ENCODE data around the gene SLC28A1.

Gene SLC28A1

GRCh38 chr15:84903751-84904150 is 19.3 kb downstream of the SLC28A1 start:
- Mint-ChIP-seq H3K9me3 (no peaks in the 10 kb centered on the region), H3K4me1 (ENCODE audit: low read depth) (no peaks in the 10 kb centered on the region), H3K36me3 (ENCODE audit: low read depth) (no peaks in the 10 kb centered on the region), H3K27ac (no peak overlapping the region), H3K4me3 (no peak overlapping the region), H3K27me3 (ENCODE audit: low read depth) (peaks cover 11% of the 10 kb centered on the region)

- H3K27ac Mint-ChIP-seq = no peak overlapping the region
- H3K4me1 Mint-ChIP-seq (ENCODE audit: low read depth) = no peaks in the 10 kb centered on the region
- peaks cover 8% of the 10 kb centered on the region for H3K27me3 Mint-ChIP-seq (ENCODE audit: low read depth)
- H3K9me3 Mint-ChIP-seq = no peaks in the 10 kb centered on the region
- no peak overlapping the region for H3K4me3 Mint-ChIP-seq
- no peaks in the 10 kb centered on the region for H3K36me3 Mint-ChIP-seq (ENCODE audit: low read depth)
Observed at GRCh38 chr15:84904419-84904818, 20.0 kb downstream of the SLC28A1 start.

GRCh38 chr15:84905016-84905916 is 20.8 kb downstream of the SLC28A1 start:
- no peaks in the 10 kb centered on the region for H3K4me1 Mint-ChIP-seq (ENCODE audit: low read depth)

GRCh38 chr15:84907731-84908130 is 23.3 kb downstream of the SLC28A1 start:
- H3K36me3 Mint-ChIP-seq (ENCODE audit: low read depth) = no peaks in the 10 kb centered on the region
- H3K27me3 Mint-ChIP-seq (ENCODE audit: low read depth) = no peaks in the 10 kb centered on the region
- H3K4me1 Mint-ChIP-seq (ENCODE audit: low read depth) = peaks cover 5% of the 10 kb centered on the region
- H3K9me3 Mint-ChIP-seq = no peaks in the 10 kb centered on the region
- no peak overlapping the region for H3K27ac Mint-ChIP-seq
- no peak overlapping the region for H3K4me3 Mint-ChIP-seq

More at GRCh38 chr15:84905016-84905916, 20.8 kb downstream of the SLC28A1 start:
- Mint-ChIP-seq H3K9me3 (no peaks in the 10 kb centered on the region), H3K36me3 (ENCODE audit: low read depth) (no peaks in the 10 kb centered on the region), H3K27me3 (ENCODE audit: low read depth) (peaks cover 4% of the 10 kb centered on the region), H3K4me3 (no peak overlapping the region), H3K27ac (no peak overlapping the region)

GRCh38 chr15:84908564-84908963 is 24.1 kb downstream of the SLC28A1 start:
- no peaks in the 10 kb centered on the region for H3K9me3 Mint-ChIP-seq
- no peak overlapping the region for H3K27ac Mint-ChIP-seq
- H3K36me3 Mint-ChIP-seq (ENCODE audit: low read depth) = no peaks in the 10 kb centered on the region
- H3K4me1 Mint-ChIP-seq (ENCODE audit: low read depth) = peaks cover 7% of the 10 kb centered on the region
- no peaks in the 10 kb centered on the region for H3K27me3 Mint-ChIP-seq (ENCODE audit: low read depth)
- H3K4me3 Mint-ChIP-seq = no peak overlapping the region

- H3K4me1 Mint-ChIP-seq (ENCODE audit: low read depth) = peaks cover 7% of the 10 kb centered on the region
- no peaks in the 10 kb centered on the region for H3K27me3 Mint-ChIP-seq (ENCODE audit: low read depth)
- H3K9me3 Mint-ChIP-seq = no peaks in the 10 kb centered on the region
- no peak overlapping the region for H3K4me3 Mint-ChIP-seq
- H3K36me3 Mint-ChIP-seq (ENCODE audit: low read depth) = no peaks in the 10 kb centered on the region
- no peak overlapping the region for H3K27ac Mint-ChIP-seq
Observed at GRCh38 chr15:84909029-84909428, 24.6 kb downstream of the SLC28A1 start.

GRCh38 chr15:84909782-84910181 is 25.3 kb downstream of the SLC28A1 start:
- Mint-ChIP-seq H3K4me1 (ENCODE audit: low read depth) (peaks cover 7% of the 10 kb centered on the region), H3K9me3 (no peaks in the 10 kb centered on the region), H3K4me3 (no peak overlapping the region), H3K27ac (no peak overlapping the region), H3K36me3 (ENCODE audit: low read depth) (peaks cover under 1% of the 10 kb centered on the region), H3K27me3 (ENCODE audit: low read depth) (no peaks in the 10 kb centered on the region)

GRCh38 chr15:84910928-84911623 is 26.6 kb downstream of the SLC28A1 start:
- Mint-ChIP-seq H3K27ac (no peak overlapping the region), H3K9me3 (no peaks in the 10 kb centered on the region), H3K36me3 (ENCODE audit: low read depth) (peaks cover 2% of the 10 kb centered on the region), H3K4me1 (ENCODE audit: low read depth) (peaks cover 15% of the 10 kb centered on the region), H3K4me3 (no peak overlapping the region), H3K27me3 (ENCODE audit: low read depth) (no peaks in the 10 kb centered on the region)

- H3K27ac Mint-ChIP-seq = no peak overlapping the region
Observed at GRCh38 chr15:84911879-84912660, 27.6 kb downstream of the SLC28A1 start.

GRCh38 chr15:84913360-84913723 is 28.9 kb downstream of the SLC28A1 start:
- Mint-ChIP-seq H3K36me3 (ENCODE audit: low read depth) (peaks cover 2% of the 10 kb centered on the region), H3K27me3 (ENCODE audit: low read depth) (no peaks in the 10 kb centered on the region), H3K9me3 (no peaks in the 10 kb centered on the region), H3K27ac (no peak overlapping the region), H3K4me3 (no peak overlapping the region), H3K4me1 (ENCODE audit: low read depth) (peaks cover 15% of the 10 kb centered on the region)

More at GRCh38 chr15:84911879-84912660, 27.6 kb downstream of the SLC28A1 start:
- Mint-ChIP-seq H3K4me3 (no peak overlapping the region), H3K36me3 (ENCODE audit: low read depth) (peaks cover 2% of the 10 kb centered on the region), H3K4me1 (ENCODE audit: low read depth) (peaks cover 15% of the 10 kb centered on the region), H3K27me3 (ENCODE audit: low read depth) (no peaks in the 10 kb centered on the region), H3K9me3 (no peaks in the 10 kb centered on the region)

GRCh38 chr15:84914351-84914750 is 29.9 kb downstream of the SLC28A1 start:
- H3K4me3 Mint-ChIP-seq = no peak overlapping the region
- H3K9me3 Mint-ChIP-seq = no peaks in the 10 kb centered on the region
- no peaks in the 10 kb centered on the region for H3K27me3 Mint-ChIP-seq (ENCODE audit: low read depth)
- peaks cover 2% of the 10 kb centered on the region for H3K36me3 Mint-ChIP-seq (ENCODE audit: low read depth)
- peaks cover 15% of the 10 kb centered on the region for H3K4me1 Mint-ChIP-seq (ENCODE audit: low read depth)
- no peak overlapping the region for H3K27ac Mint-ChIP-seq

GRCh38 chr15:84914909-84915605 is 30.6 kb downstream of the SLC28A1 start:
- Mint-ChIP-seq H3K9me3 (no peaks in the 10 kb centered on the region), H3K4me3 (peak overlapping the region; percentile 76), H3K4me1 (ENCODE audit: low read depth) (peaks cover 15% of the 10 kb centered on the region), H3K27ac (peak overlapping the region; percentile 80), H3K27me3 (ENCODE audit: low read depth) (no peaks in the 10 kb centered on the region), H3K36me3 (ENCODE audit: low read depth) (peaks cover 2% of the 10 kb centered on the region)

GRCh38 chr15:84915606-84915958 is 31.1 kb downstream of the SLC28A1 start:
- Mint-ChIP-seq H3K36me3 (ENCODE audit: low read depth) (peaks cover 2% of the 10 kb centered on the region), H3K27me3 (ENCODE audit: low read depth) (no peaks in the 10 kb centered on the region), H3K4me1 (ENCODE audit: low read depth) (peaks cover 15% of the 10 kb centered on the region), H3K27ac (peak overlapping the region; percentile 68), H3K9me3 (no peaks in the 10 kb centered on the region), H3K4me3 (no peak overlapping the region)

GRCh38 chr15:84917452-84917851 is 33.0 kb downstream of the SLC28A1 start:
- no peaks in the 10 kb centered on the region for H3K27me3 Mint-ChIP-seq (ENCODE audit: low read depth)
- H3K4me1 Mint-ChIP-seq (ENCODE audit: low read depth) = peaks cover 12% of the 10 kb centered on the region
- H3K36me3 Mint-ChIP-seq (ENCODE audit: low read depth) = peaks cover 2% of the 10 kb centered on the region
- no peak overlapping the region for H3K4me3 Mint-ChIP-seq
- no peaks in the 10 kb centered on the region for H3K9me3 Mint-ChIP-seq
- no peak overlapping the region for H3K27ac Mint-ChIP-seq

All from T-helper 1 cell treated with Interleukin-12 subunit alpha and Interleukin-12 subunit beta and Interleukin-4 antibody, amounts not matched to agents 30 μg/mL and 1 μg/mL, for 36 hours (primary cell).